GM18499 (cell line): Measurements from ENCODE around the gene RNF8.
A peak's percentile ranks its signal among the peaks of the same experiment; 100 is the strongest.
"Not testable (repeated sequence)": the region's sequence is repeated elsewhere in the genome, so short reads cannot be mapped to it uniquely, and the experiment has no call there.

ENCODE experiments used
- ATAC-seq: cut with Tn5 transposase; IDR thresholded peaks from one replicate; pipeline ENCODE4 v1.9.1; 2021; ENCODE audit warnings: moderate number of reproducible peaks; ENCODE audit not compliant: insufficient read depth, unreplicated experiment

RNF8 gene

GRCh38 chr6:37391120-37391519, 37.3 kb downstream of the RNF8 start:
- ATAC-seq = no peak

- no peak for ATAC-seq
Observed at GRCh38 chr6:37392821-37393220, 39.0 kb downstream of the RNF8 start.

GRCh38 chr6:37393381-37393929, 39.7 kb downstream of the RNF8 start:
- no peak for ATAC-seq

GRCh38 chr6:37396571-37397180, 42.9 kb downstream of the RNF8 start:
- ATAC-seq = no peak

- no peak for ATAC-seq
Observed at GRCh38 chr6:37399131-37399530, 45.3 kb downstream of the RNF8 start.

- ATAC-seq = no peak
Observed at GRCh38 chr6:37399795-37400490, 46.2 kb downstream of the RNF8 start.

- not testable (repeated sequence) for ATAC-seq
Observed at GRCh38 chr6:37401658-37402057, 47.9 kb downstream of the RNF8 start.

GRCh38 chr6:37406726-37407341, 53.1 kb downstream of the RNF8 start:
- no peak for ATAC-seq

GRCh38 chr6:37407948-37408347, 54.2 kb downstream of the RNF8 start:
- no peak for ATAC-seq

GRCh38 chr6:37409501-37409900, 55.7 kb downstream of the RNF8 start:
- ATAC-seq = no peak

- ATAC-seq = no peak
Observed at GRCh38 chr6:37417393-37417792, 63.6 kb downstream of the RNF8 start.

GRCh38 chr6:37418722-37419121, 64.9 kb downstream of the RNF8 start:
- no peak for ATAC-seq

GRCh38 chr6:37426058-37426944, 72.5 kb downstream of the RNF8 start:
- ATAC-seq = no peak

- no peak for ATAC-seq
Observed at GRCh38 chr6:37426945-37427510, 73.2 kb downstream of the RNF8 start.

- no peak for ATAC-seq
Observed at GRCh38 chr6:37429352-37429750, 75.6 kb downstream of the RNF8 start.

- no peak for ATAC-seq
Observed at GRCh38 chr6:37432590-37432915, 78.8 kb downstream of the RNF8 start.

- peak; percentile 58 for ATAC-seq
Observed at GRCh38 chr6:37432916-37433656, 79.3 kb downstream of the RNF8 start, which contains the start of gene CMTR1. Gene CMTR1 (plus strand): TSS chr6:37433221. CDS start chr6:37435630, 2,409 bp downstream.

GRCh38 chr6:37433657-37434271, 80.0 kb downstream of the RNF8 start:
- ATAC-seq = peak; percentile 28

- ATAC-seq = no peak
Observed at GRCh38 chr6:37435373-37435772, 81.6 kb downstream of the RNF8 start.
